HG03575 (cell line): Measurements from ENCODE around the gene HS3ST3A1.

ENCODE experiments used
- ATAC-seq: cut with Tn5 transposase; IDR thresholded peaks from one replicate; pipeline ENCODE4 v1.9.1; 2021; ENCODE audit not compliant: unreplicated experiment, insufficient number of reproducible peaks, low FRiP score; ENCODE audit errors: extremely low read depth

Gene HS3ST3A1

DNA sequence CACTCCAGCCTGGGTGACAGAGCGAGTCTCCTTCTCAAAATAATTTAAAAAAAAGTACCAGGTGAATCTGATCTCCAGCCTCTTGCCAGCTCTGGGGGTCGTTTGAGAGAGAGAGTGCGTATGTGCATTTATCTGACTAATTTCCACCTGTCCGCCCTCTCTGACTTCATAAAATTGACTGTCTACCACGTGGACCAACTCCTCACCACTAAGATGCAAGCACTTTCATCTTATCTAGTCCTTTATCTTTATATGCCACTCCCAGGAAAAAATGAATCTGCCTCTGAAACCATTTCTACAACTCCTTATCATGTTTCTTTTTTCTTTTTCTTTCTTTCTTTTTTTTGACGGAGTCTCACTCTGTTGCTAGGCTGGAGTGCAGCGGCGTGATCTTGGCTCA is 55.8 kb downstream of the HS3ST3A1 start:
- no peak for ATAC-seq

DNA sequence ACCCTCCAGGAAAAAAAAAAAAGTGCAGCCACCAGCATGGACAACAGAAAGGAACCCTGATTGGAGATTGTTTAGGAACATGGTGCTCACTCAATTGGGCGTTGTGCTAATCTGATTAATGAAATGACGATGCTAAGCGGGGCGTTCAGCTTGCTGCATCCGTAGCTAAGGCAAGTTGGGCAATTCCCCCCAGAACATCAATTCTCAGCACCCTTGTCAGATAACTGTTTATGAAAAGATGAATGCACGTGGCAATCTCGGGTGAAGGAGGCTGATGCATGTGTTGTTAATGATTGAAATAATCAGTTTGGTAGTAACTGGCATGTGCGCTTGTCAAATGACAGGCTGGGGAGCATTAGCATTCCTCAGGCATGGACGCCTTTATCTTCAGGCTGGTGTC is 57.0 kb downstream of the HS3ST3A1 start:
- ATAC-seq, result no peak

DNA sequence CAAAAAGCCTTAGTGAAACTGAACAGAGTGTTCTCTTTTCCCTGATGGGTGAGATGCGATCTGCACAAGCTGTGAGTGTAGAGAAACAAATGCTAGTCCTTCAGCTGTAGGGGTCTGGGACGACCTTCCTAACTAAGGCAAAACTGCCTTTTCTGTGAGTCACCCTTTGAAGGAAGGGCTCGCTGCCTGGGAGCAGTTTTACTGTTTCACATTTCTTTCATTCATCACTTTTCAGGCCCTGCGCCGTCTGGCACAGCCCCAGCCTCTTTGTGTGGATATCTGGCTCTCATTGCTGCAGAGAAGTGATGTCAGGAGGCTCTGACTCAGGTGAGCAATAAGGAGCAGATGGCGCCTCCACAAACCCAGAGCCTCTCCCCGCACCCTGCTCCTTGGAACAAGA is 57.4 kb downstream of the HS3ST3A1 start:
- ATAC-seq, result no peak

DNA sequence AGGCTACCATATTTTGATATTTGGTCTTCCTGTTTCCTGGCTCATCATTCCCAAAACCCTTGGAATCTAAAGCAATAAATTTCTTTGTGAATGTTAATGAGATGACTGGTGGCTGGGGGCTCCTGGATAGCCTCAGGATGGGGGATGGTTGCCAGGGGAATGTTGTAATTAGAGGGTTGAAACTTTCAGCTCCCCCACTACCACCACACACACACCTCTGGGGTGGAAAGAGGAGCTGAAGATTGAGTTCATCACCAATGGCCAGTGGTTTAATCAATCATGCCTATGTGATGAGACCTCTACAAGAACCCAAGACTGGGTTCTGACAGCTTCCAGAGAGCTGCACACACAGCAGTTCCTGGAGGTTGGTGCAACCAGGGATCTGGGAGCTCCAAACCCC is 59.1 kb downstream of the HS3ST3A1 start:
- no peak for ATAC-seq

- no peak for ATAC-seq
These were observed 60.7 kb downstream of the HS3ST3A1 start for GRCh38 chr17:13541032-13541480.

- ATAC-seq, result no peak
These were observed 61.2 kb downstream of the HS3ST3A1 start for GRCh38 chr17:13540546-13540945.

GRCh38 chr17:13539421-13539820 is 62.3 kb downstream of the HS3ST3A1 start:
- ATAC-seq, result no peak

DNA sequence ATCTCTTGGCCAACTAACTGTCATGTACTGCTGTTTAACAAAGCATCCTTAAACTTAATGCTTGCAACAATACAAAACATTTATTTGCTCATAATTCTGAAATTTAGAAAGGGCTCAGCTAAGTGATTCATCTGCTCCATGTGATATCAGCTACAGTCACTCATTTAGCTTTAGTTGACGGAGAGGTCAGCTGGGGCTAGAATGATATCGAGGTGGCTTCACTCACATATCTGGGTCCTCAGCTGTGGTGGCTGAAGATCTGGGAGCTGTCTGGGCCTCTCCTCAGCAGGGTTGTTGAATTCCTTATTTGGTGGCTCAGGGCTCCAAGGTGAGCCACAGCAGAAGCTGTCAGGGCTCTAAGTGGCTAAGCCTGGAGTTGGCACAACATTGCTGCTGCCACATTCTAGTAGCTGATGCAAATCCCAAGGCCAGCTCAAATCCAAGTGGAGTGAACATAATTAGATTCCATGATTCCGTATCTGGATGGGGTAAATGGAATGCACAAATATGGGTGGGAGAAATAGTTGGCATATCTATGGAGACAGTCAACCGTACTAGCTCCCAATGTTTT is 62.8 kb downstream of the HS3ST3A1 start:
- no peak for ATAC-seq

- ATAC-seq, result no peak
These were observed 63.7 kb downstream of the HS3ST3A1 start for GRCh38 chr17:13537871-13538643.

DNA sequence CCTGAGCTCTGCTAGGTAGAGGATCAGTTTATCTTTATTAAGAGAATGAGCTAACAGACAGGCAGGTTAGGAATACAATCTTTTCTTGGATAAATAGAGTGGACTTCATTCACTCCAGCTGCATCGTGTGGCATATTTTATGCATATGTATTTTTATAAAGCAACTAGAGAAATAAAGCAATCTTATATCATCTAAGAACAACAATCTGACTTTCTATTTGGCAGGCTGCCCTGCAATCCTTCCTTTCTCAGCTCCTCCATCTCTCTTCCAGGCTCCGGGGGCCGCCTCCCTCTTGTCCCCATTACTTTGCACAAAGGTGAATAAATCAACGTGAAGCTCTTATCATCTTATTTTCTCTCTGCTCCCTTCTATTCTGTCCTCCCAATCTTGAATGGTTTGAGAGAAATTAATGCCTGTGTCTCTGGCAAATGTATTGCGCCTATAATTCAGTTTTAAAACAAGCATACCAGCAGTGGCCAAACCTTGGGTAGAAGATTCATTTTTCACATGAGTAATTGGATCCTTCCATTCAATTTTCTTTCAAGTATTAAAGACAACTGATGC is 64.5 kb downstream of the HS3ST3A1 start:
- no peak for ATAC-seq

GRCh38 chr17:13534946-13535345 is 66.8 kb downstream of the HS3ST3A1 start:
- ATAC-seq, result no peak

DNA sequence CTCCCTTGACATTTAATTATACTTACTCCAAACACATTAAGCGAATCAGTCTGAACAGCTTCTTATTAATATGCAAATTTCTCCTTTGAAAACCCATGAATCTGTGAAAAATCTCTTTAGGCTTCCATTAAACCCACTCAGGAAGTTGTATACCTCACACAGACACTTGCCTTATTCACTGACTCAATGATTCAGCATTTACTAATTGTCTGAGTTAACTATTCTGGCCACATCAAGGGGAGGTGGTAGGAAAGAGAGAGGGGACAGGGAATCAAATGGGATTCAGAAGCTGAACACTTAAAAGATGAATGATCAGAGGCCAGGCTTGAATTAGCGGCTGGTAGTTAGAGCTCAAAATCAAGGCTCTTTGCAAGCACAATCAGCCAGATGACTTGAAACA is 70.0 kb downstream of the HS3ST3A1 start:
- ATAC-seq, result no peak

- ATAC-seq, result no peak
These were observed 75.9 kb downstream of the HS3ST3A1 start for GRCh38 chr17:13525876-13526275.

GRCh38 chr17:13523164-13523563 is 78.6 kb downstream of the HS3ST3A1 start:
- ATAC-seq, result no peak

DNA sequence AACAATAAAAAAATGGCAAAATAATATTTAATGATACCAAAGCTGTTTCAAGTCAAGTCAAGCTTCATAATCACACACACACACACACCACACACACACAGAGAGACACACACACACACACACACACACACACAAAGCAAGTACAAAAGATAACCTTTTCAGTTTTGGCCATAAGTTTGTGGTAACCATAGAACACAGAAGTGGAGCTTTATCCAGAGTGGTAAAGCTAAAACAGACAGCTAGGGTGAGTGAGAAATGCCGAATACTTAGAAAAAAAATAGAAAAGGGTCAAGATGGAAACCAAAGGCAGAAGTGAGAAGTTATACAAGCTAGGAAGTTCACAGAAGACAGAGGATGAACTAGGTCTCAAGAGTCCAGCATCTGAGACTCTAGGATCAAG is 79.0 kb downstream of the HS3ST3A1 start:
- ATAC-seq, result no peak

- ATAC-seq, result no peak
These were observed 79.9 kb downstream of the HS3ST3A1 start for GRCh38 chr17:13521784-13522183.

DNA sequence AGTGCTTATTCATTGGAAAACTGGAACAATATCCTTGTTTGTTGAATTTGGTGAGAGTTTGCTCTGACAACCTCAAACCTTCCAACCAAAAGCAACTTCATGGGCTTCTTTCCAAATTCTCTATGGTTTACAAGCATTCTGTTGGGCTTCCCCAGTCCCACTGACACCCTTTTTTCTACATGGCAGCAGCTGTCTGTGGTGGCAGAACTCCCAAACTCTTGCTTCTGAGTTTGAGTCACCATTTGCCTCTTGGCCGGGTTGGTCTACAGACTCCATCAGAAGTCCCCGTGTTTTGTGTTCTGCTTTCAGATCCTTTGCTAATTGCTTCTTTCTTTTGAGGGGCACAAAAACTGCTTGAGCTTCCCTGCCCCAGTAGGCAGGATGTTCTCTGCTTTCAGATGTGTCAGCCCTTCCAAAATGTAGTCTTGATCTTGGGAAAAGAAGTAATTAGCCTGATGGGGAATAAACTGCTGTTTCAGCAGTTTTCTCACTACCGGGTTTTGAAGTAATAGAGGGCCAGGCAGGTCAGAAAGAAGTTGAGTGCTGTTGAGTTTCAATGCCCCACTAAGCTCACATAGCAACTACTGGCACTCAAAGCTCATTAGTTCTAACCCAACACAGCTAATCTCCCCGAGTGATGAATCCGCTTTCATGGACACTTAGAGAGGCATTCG is 80.7 kb downstream of the HS3ST3A1 start:
- no peak for ATAC-seq

GRCh38 chr17:13518261-13519000 is 83.3 kb downstream of the HS3ST3A1 start:
- no peak for ATAC-seq

GRCh38 chr17:13513039-13513405 is 88.7 kb downstream of the HS3ST3A1 start:
- no peak for ATAC-seq
